HG02884 (cell line): ENCODE data around the gene SYNGAP1.
"Not testable (repeated sequence)": the region's sequence is repeated elsewhere in the genome, so short reads cannot be mapped to it uniquely, and the experiment has no call there.

ENCODE experiments used
- ATAC-seq: cut with Tn5 transposase; IDR thresholded peaks from one replicate; pipeline ENCODE4 v1.9.1; 2021; ENCODE audit warnings: mild to moderate bottlenecking, moderate library complexity; ENCODE audit not compliant: unreplicated experiment

Gene SYNGAP1

GRCh38 chr6:33419580-33420490 lies at the start of gene SYNGAP1:
Gene SYNGAP1 (plus strand): TSS chr6:33420065. CDS start chr6:33420265, 200 bp downstream.
- ATAC-seq: no peak

DNA sequence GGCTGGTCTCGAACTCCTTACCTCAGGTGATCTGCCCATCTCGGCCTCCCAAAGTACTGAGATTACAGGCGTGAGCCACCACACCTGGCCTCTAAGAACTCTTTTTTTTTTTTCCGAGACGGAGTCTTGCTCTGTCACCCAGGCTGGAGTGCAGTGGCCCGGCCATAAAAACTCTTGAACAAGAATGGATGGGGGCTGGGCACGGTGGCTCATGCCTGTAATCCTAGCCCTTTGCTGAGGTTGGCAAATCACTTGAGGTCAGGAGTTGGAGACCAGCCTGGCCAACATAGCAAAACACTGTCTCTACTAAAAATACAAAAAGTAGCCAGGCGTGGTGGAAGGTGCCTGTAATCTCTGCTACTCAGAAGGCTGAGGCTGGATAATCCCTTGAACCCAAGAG lies 48.0 kb upstream of the SYNGAP1 start:
- ATAC-seq: not testable (repeated sequence)

DNA sequence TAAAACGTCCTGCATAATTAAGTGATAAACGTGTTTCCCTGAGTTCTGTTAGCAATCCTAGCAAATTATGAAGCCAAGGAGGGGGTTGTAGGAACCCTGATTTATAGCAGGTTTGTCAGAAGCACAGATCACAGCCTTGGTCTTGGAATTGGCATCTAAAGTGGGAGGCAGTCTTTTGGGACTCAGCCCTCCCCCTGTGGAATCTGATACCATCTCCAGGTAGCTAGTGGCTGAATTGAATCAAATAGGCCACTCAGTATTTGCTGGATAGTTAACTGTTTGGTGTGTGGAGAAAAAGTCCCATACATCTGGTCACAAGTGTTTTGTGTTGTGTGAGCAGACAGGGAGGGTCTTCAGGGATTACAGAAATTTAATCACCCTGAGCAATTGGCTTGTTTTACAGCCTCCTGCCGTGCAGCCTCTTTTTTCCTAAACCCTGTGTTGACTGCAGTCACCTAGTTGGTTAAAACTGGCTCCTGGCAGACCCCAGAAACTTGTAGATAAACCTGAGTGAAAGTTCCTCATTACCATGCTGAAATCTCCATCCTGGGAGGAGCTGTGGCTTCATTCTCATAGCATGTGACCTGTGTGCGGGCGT lies 47.2 kb upstream of the SYNGAP1 start:
- no peak for ATAC-seq

- no peak for ATAC-seq
Measured at GRCh38 chr6:33373960-33374910, 45.6 kb upstream of the SYNGAP1 start.

DNA sequence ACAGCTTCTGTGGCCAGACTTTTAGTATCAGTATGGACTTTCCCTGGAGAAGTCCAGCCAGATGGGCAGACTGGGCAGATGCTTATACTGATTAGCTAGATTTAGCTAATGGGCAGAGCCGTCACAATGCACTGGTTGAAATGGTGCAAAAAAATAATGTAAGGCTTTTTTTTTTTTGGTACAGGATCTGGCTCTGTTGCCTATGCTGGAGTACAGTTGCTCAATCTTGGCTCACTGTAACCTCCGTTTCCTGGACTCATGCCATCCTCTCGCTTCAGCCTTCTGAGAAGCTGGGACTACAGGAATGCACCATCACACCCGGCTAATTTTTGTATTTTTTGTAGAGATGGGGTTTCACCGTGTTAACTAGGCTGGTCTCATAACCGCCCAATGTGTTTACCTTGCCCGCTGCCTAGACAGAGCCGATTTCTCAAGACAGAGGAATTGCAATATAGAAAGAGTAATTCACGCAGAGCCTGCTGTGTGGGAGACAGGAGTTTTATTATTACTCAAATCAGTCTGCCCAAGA lies 44.7 kb upstream of the SYNGAP1 start:
- ATAC-seq: no peak

DNA sequence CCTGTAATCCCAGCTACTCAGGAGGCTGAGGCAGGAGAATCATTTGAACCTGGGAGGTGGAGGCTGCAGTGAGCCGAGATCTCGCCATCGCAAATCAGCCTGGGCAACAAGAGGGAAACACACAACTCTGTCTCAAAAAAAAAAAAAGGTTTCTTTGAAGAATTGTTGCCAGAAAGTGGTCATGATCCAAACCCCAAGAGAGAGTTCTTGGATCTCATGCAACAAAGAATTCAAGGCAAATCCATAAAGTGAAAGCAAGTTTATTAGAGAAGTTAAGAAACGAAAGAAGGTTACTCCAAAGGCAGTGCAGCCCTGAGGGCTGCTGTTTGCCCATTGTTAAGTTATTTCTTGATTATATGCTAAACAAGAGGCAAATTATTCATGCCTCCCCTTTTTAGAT lies 42.7 kb upstream of the SYNGAP1 start:
- no peak for ATAC-seq

DNA sequence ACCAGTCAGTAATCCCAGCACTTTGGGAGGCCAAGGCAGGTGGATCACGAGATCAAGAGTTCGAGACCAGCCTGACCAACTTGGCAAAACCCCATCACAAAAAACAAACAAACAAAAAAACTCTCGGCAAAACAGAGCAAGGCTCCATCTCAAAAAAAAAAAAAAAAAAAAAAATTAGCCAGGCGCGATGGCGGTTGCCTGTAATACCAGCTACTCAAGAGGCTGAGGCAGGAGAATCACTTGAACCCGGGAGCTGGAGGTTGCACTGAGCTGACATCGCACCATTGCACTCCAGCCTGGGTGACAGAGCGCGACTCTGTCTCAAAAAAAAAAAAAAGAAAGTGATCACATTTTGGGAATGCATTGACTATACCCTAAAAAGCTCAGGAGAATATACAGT lies 40.7 kb upstream of the SYNGAP1 start:
- not testable (repeated sequence) for ATAC-seq

DNA sequence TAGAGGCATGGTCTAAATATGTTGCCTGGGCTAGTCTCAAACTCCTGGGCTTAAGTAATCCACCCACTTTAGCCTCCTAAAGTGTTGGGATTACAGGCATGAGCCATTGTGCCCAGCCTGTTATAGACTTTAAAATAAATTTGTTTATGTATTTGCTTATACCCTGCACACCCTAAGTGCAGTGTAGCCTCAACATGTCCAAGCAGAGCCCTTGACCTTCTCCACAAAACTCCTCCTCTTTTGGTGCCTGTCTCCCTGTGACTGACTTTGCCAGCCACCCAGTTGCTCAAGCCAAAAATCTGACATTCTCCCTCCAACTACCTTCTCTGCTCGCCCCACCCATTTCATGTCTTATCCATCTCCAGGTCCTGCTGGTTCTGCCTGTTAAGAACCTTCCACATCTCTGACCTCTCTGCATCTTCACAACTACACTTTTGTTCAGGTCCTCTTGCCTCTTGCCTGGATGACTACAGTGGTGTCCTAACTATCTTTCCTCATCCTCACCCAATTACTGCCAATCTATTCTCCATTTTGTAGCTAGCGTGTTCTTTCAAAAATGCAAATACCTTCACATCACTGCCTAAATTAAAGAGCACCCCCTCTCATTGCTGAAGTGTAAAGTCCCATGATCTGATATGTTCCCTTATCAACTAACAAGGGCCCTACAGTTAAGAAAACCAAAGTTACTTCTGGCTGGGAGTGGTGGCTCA lies 39.4 kb upstream of the SYNGAP1 start:
- ATAC-seq: no peak

- ATAC-seq: no peak
Measured at GRCh38 chr6:33383427-33384185, 36.3 kb upstream of the SYNGAP1 start.

DNA sequence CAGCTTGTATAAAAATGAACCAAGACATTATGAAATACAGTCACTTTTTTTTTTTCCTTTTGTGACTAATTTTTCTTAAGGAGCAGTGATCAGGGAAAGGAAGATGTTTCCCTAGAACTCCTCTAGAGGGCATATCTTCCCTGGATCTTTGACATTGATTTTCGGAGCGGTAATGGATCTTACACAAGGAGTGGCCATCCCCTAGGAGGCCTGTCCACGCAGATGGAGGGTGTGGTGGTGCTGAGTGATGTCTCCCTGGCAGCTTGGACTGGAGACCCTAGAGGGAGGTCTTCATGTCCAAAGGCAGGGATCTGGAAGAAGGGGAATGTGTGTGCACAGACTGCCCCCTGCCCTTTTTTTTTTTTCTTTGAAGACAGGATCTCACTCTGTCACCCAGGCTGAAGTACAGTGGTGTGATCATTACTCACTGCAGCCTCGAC lies 35.3 kb upstream of the SYNGAP1 start:
- ATAC-seq: no peak

DNA sequence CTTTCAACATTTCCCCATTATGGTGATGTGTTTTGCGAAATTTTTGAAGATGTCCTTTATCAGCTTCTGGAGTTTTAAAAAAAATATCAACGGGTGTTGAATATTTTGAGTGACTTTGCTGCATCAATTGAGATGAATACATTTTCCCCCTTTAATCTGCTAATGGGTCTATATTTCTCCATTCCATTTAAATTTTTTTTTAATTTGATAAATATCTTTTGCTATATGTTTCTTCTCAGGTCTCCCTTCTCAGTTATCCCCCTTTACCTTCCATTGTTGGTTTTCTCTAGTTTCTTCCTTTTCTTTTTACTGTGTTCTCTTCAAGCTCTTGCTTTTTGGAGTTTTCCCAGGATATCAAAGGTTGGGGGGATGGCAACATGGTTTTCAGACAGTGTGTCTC lies 29.7 kb upstream of the SYNGAP1 start:
- ATAC-seq: no peak

- no peak for ATAC-seq
Measured at GRCh38 chr6:33390767-33391277, 29.0 kb upstream of the SYNGAP1 start.

GRCh38 chr6:33391278-33391921 lies 28.5 kb upstream of the SYNGAP1 start, which contains the start of gene KIFC1:
Gene KIFC1 (plus strand): TSS chr6:33391823. CDS start chr6:33391986, 163 bp downstream.
- ATAC-seq: peak; percentile 79

GRCh38 chr6:33391922-33392594 lies 27.8 kb upstream of the SYNGAP1 start:
- peak; percentile 13 for ATAC-seq

- ATAC-seq: no peak
Measured at GRCh38 chr6:33392595-33392948, 27.3 kb upstream of the SYNGAP1 start.

GRCh38 chr6:33392979-33393378 lies 26.9 kb upstream of the SYNGAP1 start:
- ATAC-seq: no peak

- ATAC-seq: no peak
Measured at GRCh38 chr6:33397541-33397940, 22.3 kb upstream of the SYNGAP1 start.

GRCh38 chr6:33398601-33399000 lies 21.3 kb upstream of the SYNGAP1 start:
- not testable (repeated sequence) for ATAC-seq
